Activated T-cell treated with anti-CD3 and anti-CD28 coated beads for 24 hours (primary cell): ENCODE results near the gene TARM1.
"Not testable (repeated sequence)": the region's sequence is repeated elsewhere in the genome, so short reads cannot be mapped to it uniquely, and the experiment has no call there.

Source experiments
- DNase-seq: peaks from one replicate; pipeline ENCODE4 v3.0.0-alpha.2; 2020; ENCODE audit warnings: low read depth

TARM1 gene

GRCh38 chr19:54099903-54100255 lies 18.7 kb upstream of the TARM1 start:
- DNase-seq: not testable (repeated sequence)

DNA sequence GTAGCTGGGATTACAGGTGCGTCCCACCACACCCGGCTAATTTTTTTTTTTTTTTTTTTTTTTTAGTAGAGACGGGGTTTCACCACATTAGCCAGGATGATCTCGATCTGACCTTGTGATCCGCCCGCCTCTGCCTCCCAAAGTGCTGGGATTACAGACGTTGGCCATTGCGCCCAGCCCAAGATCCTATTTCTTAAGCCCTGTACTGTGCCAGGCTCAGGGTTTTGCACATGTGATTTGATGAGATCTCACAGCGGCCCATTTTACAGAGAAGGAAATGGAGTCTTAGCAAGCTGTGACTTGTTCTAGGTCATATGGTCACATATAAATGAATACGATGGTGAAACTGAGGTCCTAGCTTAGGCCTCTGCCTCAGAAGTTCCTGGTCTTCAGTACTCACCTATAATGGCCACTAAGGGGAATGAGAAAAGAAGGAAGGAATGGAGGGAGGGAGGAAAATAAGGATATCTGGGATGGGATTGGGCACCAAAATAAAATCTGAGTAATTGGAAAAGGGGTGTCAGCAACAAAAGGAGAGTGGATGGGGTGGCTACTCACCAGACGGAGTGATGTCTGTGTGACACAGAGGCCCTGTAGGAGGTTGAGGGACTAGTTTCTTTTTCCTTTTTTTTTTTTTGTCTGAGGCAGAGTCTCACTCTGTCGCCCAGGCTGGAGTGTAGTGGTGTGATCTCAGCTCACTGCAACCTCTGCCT lies 18.2 kb upstream of the TARM1 start:
- DNase-seq: no peak

DNA sequence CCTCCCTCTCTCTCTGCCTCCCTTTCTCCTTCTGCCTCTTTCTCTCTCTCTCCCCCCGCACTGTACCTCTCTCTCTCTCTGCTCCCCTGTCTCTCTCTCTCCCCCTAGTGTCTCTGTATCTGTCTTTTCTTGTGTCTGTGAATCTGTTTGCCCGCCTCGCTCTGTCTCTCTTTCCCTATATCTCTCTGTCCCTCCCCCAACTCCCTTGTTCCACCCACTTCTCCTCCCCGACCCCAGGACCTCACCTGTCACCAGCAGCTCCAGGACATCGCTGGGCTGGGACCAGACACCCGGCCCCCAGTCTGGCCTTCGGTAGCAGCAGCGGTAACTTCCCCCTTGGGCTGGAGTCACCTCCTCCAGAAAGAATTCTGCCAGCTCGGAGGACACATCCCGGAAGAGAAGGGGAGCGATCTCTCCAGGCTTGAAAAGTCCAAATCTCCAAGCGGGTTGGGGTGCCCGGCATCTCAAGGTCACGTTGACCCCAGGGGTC lies 15.5 kb upstream of the TARM1 start:
- no peak for DNase-seq

GRCh38 chr19:54095859-54096616 lies 14.9 kb upstream of the TARM1 start:
- peak; percentile 15 for DNase-seq

DNA sequence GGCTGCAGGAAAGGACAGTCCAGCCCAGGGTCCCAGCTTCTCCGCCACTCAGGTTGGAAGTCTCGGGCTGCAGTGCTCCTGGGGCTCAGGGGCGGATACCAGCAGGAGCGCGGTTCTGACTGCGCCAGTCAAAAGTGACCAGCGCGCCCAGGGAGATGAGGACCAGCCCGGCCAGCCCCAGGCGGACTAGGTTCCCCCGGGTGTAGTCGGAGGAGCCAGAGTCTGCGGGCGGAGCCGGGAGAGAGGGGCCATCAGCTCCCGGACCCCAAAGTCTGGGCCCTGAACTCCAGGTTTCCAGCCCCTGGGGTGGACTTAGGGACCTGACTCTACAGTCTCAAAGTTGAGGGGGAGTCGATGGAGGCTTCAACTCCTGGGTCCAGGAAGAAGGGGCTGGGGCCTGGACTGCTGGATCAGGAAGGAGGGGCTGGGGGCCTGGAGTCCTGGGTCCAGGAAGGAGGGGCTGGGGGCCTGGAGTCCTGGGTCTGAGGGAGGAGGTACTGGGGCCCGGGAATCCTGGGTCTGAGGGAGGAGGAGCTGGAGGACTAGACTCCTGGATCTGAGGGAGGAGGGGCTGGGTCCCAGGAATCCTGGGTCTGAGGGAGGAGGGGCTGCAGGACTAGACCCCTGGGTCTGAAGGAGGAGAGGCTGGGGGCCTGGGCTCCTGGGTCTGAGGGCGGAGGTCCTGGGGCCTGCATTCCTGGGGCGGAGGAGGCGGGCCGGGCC lies 14.1 kb upstream of the TARM1 start:
- no peak for DNase-seq

DNA sequence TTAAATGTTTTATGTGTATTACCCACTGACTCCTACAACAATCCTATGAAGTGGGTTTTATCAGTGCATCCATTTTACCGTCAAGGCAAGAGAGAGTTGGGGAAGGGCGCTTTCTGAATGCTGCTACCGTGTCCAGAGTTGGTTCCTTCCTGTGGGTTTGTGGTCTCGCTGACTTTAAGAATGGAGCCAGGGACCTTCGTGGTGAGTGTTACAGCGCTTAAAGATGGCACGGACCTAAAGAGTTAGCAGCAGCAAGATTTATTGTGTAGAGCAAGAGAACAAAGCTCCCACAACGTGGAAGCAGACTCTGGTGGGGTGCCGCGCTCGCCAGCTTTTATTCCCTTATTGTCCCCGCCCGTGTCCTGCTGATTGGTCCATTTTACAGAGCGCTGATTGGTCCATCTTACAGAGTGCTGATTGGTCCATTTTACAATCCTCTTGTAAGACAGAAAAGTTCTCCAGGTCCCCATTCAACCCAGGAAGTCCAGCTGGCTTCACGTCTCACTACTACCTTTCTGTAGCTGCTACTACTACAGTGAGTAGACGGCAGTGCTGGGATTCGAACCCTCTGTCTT lies 13.3 kb upstream of the TARM1 start:
- no peak for DNase-seq

GRCh38 chr19:54084410-54084809 lies 3.2 kb upstream of the TARM1 start:
- no peak for DNase-seq

GRCh38 chr19:54077334-54077733 lies 3.8 kb downstream of the TARM1 start:
- no peak for DNase-seq

DNA sequence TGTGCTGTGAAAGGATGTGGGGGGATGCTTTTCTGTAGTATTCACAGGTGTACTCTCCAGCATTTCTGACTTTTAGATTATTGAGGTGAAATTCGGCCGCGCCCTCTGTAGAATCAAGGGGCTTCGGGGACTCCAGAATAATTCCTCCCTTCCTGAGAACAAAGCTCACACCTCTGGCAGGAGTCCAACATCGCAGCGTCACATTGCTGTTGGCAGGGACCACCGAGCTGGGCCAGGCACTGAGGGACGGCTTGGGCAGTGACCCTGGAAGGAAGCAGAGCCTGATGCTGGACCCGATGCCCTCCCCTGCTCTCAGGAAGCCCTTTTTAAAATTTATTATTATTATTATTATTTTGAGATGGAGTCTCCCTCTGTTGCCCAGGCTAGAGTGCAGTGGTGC lies 6.3 kb downstream of the TARM1 start:
- no peak for DNase-seq

DNA sequence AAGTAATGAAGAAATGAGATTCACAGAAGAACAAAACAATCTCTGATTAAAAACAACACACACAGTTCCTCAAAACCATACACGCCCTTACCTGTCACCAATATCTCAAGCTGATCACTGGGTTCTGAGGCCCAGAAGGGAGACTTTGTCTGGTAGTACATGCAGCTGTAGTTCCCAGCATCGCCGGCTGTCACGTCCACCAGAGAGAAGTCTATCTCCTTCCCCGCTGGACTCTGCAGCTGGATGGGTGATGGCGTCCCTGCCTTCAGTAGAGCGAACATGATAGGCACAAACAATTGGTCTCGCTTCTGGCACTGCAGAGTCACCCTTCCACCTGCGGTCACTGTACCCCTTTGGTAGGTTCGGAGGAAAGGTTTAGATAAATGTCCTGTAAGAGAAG lies 7.3 kb downstream of the TARM1 start:
- DNase-seq: no peak

- no peak for DNase-seq
Observed at GRCh38 chr19:54069470-54069869, 11.7 kb downstream of the TARM1 start.

- no peak for DNase-seq
Observed at GRCh38 chr19:54063350-54064116, 17.6 kb downstream of the TARM1 start, which contains the start of gene VSTM1. Gene VSTM1 (minus strand): TSS chr19:54063897. CDS start chr19:54063777, 120 bp downstream.

GRCh38 chr19:54062643-54063042 lies 18.5 kb downstream of the TARM1 start:
- no peak for DNase-seq

DNA sequence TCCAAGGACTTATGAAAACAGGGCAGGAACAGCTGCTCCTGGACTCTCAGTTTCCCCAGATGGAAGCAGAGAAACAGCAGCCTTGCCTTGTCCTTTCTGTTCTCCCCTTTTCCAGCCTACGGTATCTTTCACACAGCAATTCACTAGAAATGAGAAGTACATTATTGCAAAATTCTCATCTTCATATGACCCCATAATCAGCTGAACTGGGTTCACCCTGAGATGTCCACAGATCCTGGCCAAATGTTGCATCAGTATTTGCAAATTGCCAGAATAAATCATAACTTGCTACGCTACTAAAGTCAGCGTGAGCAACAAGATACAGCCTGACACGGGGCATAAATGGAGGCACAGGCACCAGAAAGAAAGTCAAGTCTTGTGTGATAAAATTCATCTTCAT lies 33.5 kb downstream of the TARM1 start:
- no peak for DNase-seq

GRCh38 chr19:54045771-54046170 lies 35.4 kb downstream of the TARM1 start:
- DNase-seq: no peak

DNA sequence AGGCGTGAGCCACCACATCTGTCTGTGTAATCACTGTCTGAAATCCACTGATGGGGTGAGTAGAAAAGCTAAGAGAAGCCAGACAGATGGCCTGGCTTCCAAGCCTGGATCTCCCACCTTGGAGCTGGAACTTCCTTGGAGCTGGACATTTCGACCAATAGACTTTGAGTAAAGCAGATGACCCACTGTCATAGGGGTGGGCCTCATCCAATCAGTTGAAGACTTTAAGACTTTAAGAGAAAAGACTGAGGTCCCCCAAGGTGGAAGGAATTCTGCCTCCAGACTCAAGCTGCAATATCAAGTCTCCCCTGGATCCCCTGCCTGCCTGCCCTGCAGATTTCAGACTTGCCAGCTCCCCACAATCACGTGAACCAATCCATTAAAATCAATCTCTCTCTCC lies 38.2 kb downstream of the TARM1 start:
- no peak for DNase-seq

DNA sequence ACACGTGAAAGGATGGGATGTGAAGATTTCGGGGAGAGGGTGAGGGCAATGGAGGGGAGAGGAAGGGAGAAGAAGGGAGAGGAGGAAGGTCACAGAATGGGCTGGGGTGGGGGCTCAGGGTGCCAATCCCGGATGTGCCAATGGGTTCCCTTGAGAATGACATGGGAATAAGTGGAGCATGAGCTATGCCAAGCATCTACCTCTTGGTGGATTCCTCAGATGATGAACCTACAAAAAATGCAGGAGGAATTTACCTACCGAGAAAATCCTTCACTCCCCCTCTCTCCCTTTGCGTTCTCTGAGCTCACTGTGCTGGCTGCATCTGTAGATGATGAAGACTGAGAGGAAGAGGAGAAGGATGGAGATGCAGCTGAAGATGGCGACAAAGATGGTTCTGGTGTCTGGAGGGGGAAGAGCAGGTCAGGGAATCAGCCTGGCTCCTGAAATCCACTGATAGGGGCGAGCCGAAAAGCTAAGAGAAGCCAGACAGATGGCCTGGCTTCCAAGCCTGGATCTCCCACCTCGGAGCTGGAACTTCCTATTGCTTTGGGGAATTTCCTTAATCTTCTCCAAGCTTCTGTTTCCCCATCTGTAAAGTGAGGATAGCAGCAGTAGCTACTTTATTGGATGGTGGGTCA lies 39.1 kb downstream of the TARM1 start:
- DNase-seq: no peak

DNA sequence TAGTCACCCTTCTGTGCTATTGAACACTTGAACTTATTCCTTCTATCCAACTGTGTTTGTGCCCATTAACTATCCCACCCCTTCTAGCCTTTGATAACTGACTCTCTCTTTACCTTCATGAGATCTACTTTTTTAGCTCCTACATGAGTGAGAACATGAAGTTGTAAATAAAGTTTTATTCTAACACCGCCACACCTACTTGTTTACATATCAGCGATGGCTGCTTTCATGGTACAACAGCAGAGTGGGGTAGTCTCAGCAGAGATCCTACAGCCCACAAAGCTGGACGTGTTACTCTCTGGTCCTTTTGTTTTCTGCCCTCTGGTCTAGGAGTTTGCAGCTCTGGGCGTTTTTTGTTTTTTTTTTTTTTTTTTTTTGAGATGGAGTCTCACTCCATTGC lies 41.2 kb downstream of the TARM1 start:
- no peak for DNase-seq

DNA sequence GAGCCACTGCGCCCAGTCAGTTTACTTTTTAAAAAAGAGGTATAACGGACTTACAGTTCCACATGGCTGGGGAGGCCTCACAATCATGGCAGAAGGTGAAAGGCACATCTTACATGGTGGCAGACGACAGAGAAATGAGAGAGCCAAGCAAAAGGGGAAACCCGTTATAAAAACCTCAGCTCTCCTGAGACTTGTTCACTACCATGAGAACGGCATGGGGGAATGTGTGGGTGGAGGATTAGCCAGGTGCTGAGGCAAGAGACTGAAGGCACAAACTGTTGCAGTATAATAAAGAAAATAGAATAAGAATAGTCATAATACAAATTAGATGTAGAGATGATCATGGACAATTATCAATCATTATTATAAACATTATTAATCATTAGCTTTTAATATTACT lies 44.6 kb downstream of the TARM1 start:
- DNase-seq: not testable (repeated sequence)

DNA sequence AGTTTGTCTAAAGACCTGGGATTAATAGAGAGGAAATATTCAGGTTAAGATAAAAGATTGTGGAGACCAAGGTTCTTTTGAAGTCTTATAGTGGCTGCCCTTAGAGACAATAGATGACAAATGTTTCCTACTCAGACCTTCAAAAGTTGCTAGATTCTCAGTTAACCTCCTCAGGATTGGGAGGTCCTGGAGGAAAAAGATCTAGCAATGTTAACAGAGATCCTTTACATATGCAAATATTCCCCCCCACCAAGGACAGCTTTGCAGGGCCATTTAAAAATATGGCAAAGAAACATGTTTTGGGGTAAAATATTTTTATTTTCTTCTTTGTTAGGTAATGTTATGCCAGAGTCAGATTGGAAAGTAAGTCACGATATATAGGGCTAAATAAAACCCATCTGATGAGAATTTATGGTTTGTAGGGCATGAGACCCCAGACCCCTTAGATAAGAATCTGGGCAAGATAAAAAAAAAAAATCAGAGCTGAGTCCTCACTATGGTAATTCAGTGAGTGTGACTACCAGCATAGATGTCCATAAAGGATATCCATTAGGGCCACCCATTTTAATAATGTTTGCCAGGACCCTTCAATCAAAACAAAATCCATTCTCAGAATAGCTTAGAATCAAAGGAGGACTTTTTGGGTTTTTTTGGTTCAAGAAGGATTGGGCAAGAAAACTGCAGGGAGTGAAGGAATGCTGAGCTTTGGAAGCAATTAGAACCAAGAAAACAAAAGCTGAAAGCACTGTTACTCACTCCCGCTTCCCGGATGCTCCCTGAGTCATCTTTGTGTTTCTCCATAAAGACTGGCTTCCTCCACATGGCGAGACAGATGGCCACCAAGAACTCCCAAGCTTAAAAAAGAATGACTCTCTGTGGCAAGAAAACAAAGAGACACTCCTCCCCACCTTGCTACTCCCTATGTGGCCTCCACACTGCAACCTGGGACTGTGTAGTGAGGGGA lies 45.7 kb downstream of the TARM1 start:
- no peak for DNase-seq
